NCI-H1417 treated with DMSO at 0.1 percent for 48 hours (cell line): Measurements from ENCODE around the gene NOS1.

Source experiments
- DNase-seq: peaks from one replicate; lab custom pipeline; 2025; lab: John Stamatoyannopoulos, UW

Gene NOS1

GRCh38 chr12:117363056-117363662 lies 1.7 kb upstream of the NOS1 start:
- DNase-seq, result no peak

GRCh38 chr12:117362391-117362790 lies 965 bp upstream of the NOS1 start:
- no peak for DNase-seq

- DNase-seq, result no peak
Observed at GRCh38 chr12:117361905-117362304, 479 bp upstream of the NOS1 start.

- no peak for DNase-seq
Observed at GRCh38 chr12:117360551-117361346, 677 bp downstream of the NOS1 start.

- DNase-seq, result no peak
Observed at GRCh38 chr12:117360222-117360550, 1.2 kb downstream of the NOS1 start.

GRCh38 chr12:117359029-117359845 lies 2.2 kb downstream of the NOS1 start:
- no peak for DNase-seq

- no peak for DNase-seq
Observed at GRCh38 chr12:117356048-117356447, 5.4 kb downstream of the NOS1 start.

- no peak for DNase-seq
Observed at GRCh38 chr12:117352883-117353282, 8.5 kb downstream of the NOS1 start.

- no peak for DNase-seq
Observed at GRCh38 chr12:117352206-117352605, 9.2 kb downstream of the NOS1 start.

GRCh38 chr12:117350140-117350539 lies 11.3 kb downstream of the NOS1 start:
- no peak for DNase-seq

- no peak for DNase-seq
Observed at GRCh38 chr12:117347588-117347987, 13.8 kb downstream of the NOS1 start.

- DNase-seq, result no peak
Observed at GRCh38 chr12:117344716-117345115, 16.7 kb downstream of the NOS1 start.

GRCh38 chr12:117343849-117344248 lies 17.6 kb downstream of the NOS1 start:
- no peak for DNase-seq

- DNase-seq, result no peak
Observed at GRCh38 chr12:117343296-117343695, 18.1 kb downstream of the NOS1 start.

GRCh38 chr12:117342682-117343081 lies 18.7 kb downstream of the NOS1 start:
- DNase-seq, result no peak

GRCh38 chr12:117342247-117342646 lies 19.2 kb downstream of the NOS1 start:
- no peak for DNase-seq

GRCh38 chr12:117339104-117339503 lies 22.3 kb downstream of the NOS1 start:
- DNase-seq, result no peak

- DNase-seq, result no peak
Observed at GRCh38 chr12:117334855-117335587, 26.4 kb downstream of the NOS1 start.

- DNase-seq, result no peak
Observed at GRCh38 chr12:117334051-117334450, 27.4 kb downstream of the NOS1 start.

GRCh38 chr12:117333331-117333881 lies 28.0 kb downstream of the NOS1 start:
- DNase-seq, result no peak

- no peak for DNase-seq
Observed at GRCh38 chr12:117331691-117332090, 29.7 kb downstream of the NOS1 start.
